Measurements from ENCODE around the gene ZNF683.

DNA sequence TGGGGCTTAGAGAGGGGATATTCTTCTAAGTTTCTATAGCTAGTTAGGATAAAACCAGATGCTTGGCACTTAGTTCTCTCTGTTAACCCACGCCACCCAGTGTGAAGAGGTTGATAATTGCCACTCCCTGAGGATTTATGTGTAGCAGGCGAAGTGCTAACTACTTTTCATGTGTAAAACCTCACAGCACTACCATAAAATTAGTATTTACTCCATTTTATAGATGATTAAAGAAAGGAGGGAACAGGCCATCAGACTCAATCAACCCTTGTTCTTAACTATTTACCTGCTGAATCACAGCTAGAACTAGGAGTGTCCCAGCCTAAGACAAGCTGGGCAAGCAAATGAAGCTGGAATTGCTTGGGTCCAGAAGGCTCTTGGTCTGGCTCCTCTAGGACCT, 46.9 kb upstream of the ZNF683 start:
- TF ChIP-seq CTCF (IDR thresholded peaks at IDR 0.05; ENCODE audit: insufficient read depth, low read length) (no peak), GABPA (IDR thresholded peaks at IDR 0.05; ENCODE audit: low read depth) (no peak), POLR2AphosphoS5 (IDR thresholded peaks at IDR 0.05; ENCODE audit: low read depth) (no peak), SPI1 (IDR thresholded peaks at IDR 0.05; ENCODE audit: borderline replicate concordance, low read depth) (no peak), REST (IDR thresholded peaks at IDR 0.05; ENCODE audit: insufficient replicate concordance, low read depth) (no peak)
